ENCODE measurements around the gene ANKRD11. TPM values are rescaled to one million over a fixed set of nuclear protein-coding genes. Genes with fewer than 3 reads are reported as not detected.
"Not testable (repeated sequence)": the region's sequence is repeated elsewhere in the genome, so short reads cannot be mapped to it uniquely, and the experiment has no call there.

Gene ANKRD11
- total RNA-seq, 2 experiments from 2014 or later, result 184 to 235 TPM

- ATAC-seq; CTCF ChIA-PET; H3K27me3 Mint-ChIP-seq; H3K9me3 Mint-ChIP-seq (ENCODE audit: low read depth); H3K4me3 Mint-ChIP-seq; H3K27ac Mint-ChIP-seq; DNase-seq: not testable (repeated sequence)
- Mint-ChIP-seq H3K4me1 (peaks cover 54% of the 10 kb centered on the region), H3K36me3 (peaks cover 20% of the 10 kb centered on the region)
These were observed 27.7 kb downstream of the ANKRD11 start for GRCh38 chr16:89462639-89463038.

GRCh38 chr16:89461890-89462289 lies 28.5 kb downstream of the ANKRD11 start:
- Mint-ChIP-seq H3K36me3 (peaks cover 21% of the 10 kb centered on the region), H3K4me1 (peaks cover 51% of the 10 kb centered on the region)
- H3K27me3 Mint-ChIP-seq; DNase-seq; H3K27ac Mint-ChIP-seq; H3K4me3 Mint-ChIP-seq; ATAC-seq; CTCF ChIA-PET; H3K9me3 Mint-ChIP-seq (ENCODE audit: low read depth): not testable (repeated sequence)

GRCh38 chr16:89460556-89460955 lies 29.8 kb downstream of the ANKRD11 start:
- DNase-seq, result no peak
- peak overlapping the region; percentile 7 for H3K27ac Mint-ChIP-seq
- no peaks in the 10 kb centered on the region for H3K27me3 Mint-ChIP-seq
- peaks cover 19% of the 10 kb centered on the region for H3K36me3 Mint-ChIP-seq
- CTCF ChIA-PET, result interaction anchor here (1.3 to 1.6 kb wide), 2 partner anchors 16 to 125 kb away, joined by 3 read pairs; no protein-coding TSS in a partner anchor
- peaks cover 52% of the 10 kb centered on the region for H3K4me1 Mint-ChIP-seq
- H3K9me3 Mint-ChIP-seq (ENCODE audit: low read depth), result no peaks in the 10 kb centered on the region
- no peak for ATAC-seq
- no peak overlapping the region for H3K4me3 Mint-ChIP-seq

GRCh38 chr16:89458967-89459366 lies 31.4 kb downstream of the ANKRD11 start:
- no peak overlapping the region for H3K4me3 Mint-ChIP-seq
- peaks cover 52% of the 10 kb centered on the region for H3K4me1 Mint-ChIP-seq
- no peaks in the 10 kb centered on the region for H3K27me3 Mint-ChIP-seq
- H3K9me3 Mint-ChIP-seq (ENCODE audit: low read depth), result no peaks in the 10 kb centered on the region
- peaks cover 20% of the 10 kb centered on the region for H3K36me3 Mint-ChIP-seq
- CTCF ChIA-PET, result interaction anchor here (0.7 to 1.9 kb wide), 3 partner anchors 10 to 50 kb away, joined by 3 to 5 read pairs (median 3); no protein-coding TSS in a partner anchor
- peak overlapping the region; percentile 61 for H3K27ac Mint-ChIP-seq
- no peak for ATAC-seq
- no peak for DNase-seq

DNA sequence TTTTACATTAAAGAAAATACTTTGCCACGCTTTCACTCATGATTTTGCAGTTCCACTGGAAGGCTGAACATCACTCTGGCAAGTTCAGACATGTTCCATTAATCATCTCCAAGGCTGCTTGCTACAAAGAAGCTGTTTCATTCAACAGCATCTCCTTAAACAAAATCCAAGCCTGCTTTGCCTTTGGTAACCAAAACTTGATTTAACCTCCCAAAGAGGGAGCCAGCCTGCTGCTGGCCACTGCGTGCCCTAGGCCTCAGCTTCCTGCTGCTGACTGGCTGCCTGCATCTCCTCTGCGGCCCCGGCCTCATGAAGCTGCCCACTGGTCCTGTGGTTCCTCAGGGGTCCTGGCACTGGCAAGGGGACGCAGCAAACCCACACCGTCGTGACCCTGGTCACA lies 31.8 kb downstream of the ANKRD11 start:
- Mint-ChIP-seq H3K27ac (peak overlapping the region; percentile 61), H3K4me3 (no peak overlapping the region), H3K36me3 (peaks cover 22% of the 10 kb centered on the region), H3K9me3 (ENCODE audit: low read depth) (no peaks in the 10 kb centered on the region), H3K27me3 (no peaks in the 10 kb centered on the region), H3K4me1 (peaks cover 53% of the 10 kb centered on the region)
- no peak for ATAC-seq
- DNase-seq, result no peak
- CTCF ChIA-PET, result interaction anchor here (0.7 to 1.9 kb wide), 2 partner anchors 9 to 51 kb away, joined by 3 to 5 read pairs; no protein-coding TSS in a partner anchor

DNA sequence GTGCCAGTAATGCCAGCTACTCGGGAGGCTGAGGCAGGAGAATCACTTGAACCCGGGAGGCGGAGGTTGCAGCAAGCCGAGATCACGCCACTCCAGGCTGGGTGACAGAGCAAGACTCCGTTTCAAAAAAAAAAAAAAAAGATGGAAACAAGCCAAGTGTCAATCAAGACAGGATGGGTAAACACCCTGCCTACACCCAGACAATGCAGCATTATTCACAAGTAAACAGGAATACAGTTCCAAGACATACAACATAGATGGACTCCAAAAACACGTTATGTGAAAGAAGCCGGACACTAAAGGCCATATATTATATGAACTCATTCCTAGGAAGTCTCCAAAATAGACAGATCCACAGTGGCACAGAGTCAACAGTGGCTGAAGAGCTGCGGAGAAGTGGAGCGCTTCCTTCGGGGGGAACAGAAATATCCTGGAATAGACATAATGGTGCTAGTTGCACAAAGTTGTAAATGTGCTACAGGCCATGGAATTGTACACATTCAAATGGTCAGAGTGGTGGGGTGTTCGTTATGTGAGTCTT lies 33.9 kb downstream of the ANKRD11 start:
- peaks cover 20% of the 10 kb centered on the region for H3K36me3 Mint-ChIP-seq
- ATAC-seq, result no peak
- CTCF ChIA-PET, result interaction anchor here (0.7 kb wide), 1 partner anchor 19 kb away, joined by 4 read pairs; no protein-coding TSS in a partner anchor
- no peaks in the 10 kb centered on the region for H3K9me3 Mint-ChIP-seq (ENCODE audit: low read depth)
- DNase-seq, result no peak
- H3K27ac Mint-ChIP-seq, result no peak overlapping the region
- H3K4me1 Mint-ChIP-seq, result peaks cover 71% of the 10 kb centered on the region
- no peak overlapping the region for H3K4me3 Mint-ChIP-seq
- H3K27me3 Mint-ChIP-seq, result no peaks in the 10 kb centered on the region

DNA sequence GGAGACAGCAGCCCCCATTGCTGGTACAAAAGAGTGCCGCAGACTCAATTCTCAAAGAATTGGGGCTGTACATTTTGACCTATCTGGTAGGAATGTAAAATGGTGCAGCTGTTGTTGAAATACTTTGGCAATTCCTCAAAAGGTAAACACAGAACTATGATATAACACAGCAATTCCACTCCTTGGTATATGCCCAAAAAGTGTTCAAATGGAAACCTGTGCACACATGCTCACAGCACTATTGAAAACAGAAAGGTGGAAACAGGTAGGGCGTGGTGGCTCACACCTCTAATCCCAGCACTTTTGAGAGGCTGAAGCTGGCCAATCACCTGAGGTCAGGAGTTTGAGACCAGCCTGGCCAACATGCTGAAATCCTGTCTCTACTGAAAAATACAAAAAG lies 34.7 kb downstream of the ANKRD11 start:
- Mint-ChIP-seq H3K4me3 (no peak overlapping the region), H3K9me3 (ENCODE audit: low read depth) (no peaks in the 10 kb centered on the region), H3K27me3 (no peaks in the 10 kb centered on the region), H3K36me3 (peaks cover 20% of the 10 kb centered on the region), H3K27ac (peak overlapping the region; percentile 44), H3K4me1 (peaks cover 73% of the 10 kb centered on the region)
- CTCF ChIA-PET, result interaction anchor here (0.6 to 1.3 kb wide), 6 partner anchors 9 to 30 kb away, joined by 3 to 4 read pairs (median 3); no protein-coding TSS in a partner anchor
- DNase-seq (no peak), ATAC-seq (no peak)

GRCh38 chr16:89455178-89455577 lies 35.2 kb downstream of the ANKRD11 start:
- peak; percentile 56 for DNase-seq
- no peaks in the 10 kb centered on the region for H3K27me3 Mint-ChIP-seq
- no peaks in the 10 kb centered on the region for H3K9me3 Mint-ChIP-seq (ENCODE audit: low read depth)
- H3K4me3 Mint-ChIP-seq, result no peak overlapping the region
- CTCF ChIA-PET, result interaction anchor here (0.6 to 1.3 kb wide), 6 partner anchors 8 to 34 kb away, joined by 3 to 4 read pairs (median 3); no protein-coding TSS in a partner anchor
- H3K36me3 Mint-ChIP-seq, result peaks cover 17% of the 10 kb centered on the region
- H3K27ac Mint-ChIP-seq, result peak overlapping the region; percentile 44
- ATAC-seq, result peak; percentile 27
- peaks cover 75% of the 10 kb centered on the region for H3K4me1 Mint-ChIP-seq

- CTCF ChIA-PET, result interaction anchor here (1.1 to 1.3 kb wide), 5 partner anchors 8 to 34 kb away, joined by 3 to 4 read pairs (median 3); no protein-coding TSS in a partner anchor
These were observed 35.8 kb downstream of the ANKRD11 start for GRCh38 chr16:89454378-89455125.

DNA sequence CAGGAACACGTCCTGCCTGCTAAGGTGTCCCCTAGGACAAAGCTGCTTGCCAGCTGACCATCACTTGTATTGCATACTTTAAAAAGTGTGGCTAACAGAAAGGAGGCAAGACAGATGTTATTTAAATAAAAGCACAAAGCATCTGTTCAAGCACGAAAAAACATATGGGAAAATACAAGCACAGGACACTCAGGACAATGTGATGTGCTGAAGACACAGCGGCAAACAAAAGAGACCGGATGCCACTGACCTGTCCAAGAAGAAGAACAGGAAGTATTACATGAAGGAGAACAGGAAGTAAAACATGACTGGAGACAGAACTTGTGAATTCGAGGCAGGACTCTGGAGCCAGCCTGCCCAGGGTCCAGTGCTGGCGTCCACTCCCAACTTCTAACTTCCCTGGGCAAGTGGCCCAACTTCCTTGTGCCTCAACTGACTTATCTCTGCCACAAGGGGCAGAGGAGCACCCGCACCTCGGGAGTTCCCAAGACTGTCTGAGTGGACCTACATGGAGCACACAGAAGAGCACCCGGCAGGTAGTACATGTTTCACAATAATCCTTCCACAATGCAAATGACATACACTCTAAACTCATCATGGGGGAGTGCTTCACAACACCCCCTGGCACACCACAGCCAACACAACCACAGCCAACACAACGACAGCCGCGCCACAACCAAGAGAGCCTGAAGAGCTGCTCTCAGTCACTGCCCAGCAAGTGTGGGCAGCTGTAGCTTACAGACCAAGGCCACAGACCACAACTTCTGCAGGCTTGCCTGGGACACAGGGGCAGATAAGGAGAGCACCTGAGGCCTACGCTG lies 36.6 kb downstream of the ANKRD11 start:
- CTCF ChIA-PET, result interaction anchor here (1.1 kb wide), 1 partner anchor 9 kb away, joined by 3 read pairs; no protein-coding TSS in a partner anchor

More at GRCh38 chr16:89454378-89455125, 35.8 kb downstream of the ANKRD11 start:
- Mint-ChIP-seq H3K4me1 (peaks cover 80% of the 10 kb centered on the region), H3K36me3 (peaks cover 17% of the 10 kb centered on the region), H3K27ac (peak overlapping the region; percentile 78)
- H3K4me3 Mint-ChIP-seq; DNase-seq; H3K9me3 Mint-ChIP-seq (ENCODE audit: low read depth); ATAC-seq; H3K27me3 Mint-ChIP-seq: not testable (repeated sequence)

DNA sequence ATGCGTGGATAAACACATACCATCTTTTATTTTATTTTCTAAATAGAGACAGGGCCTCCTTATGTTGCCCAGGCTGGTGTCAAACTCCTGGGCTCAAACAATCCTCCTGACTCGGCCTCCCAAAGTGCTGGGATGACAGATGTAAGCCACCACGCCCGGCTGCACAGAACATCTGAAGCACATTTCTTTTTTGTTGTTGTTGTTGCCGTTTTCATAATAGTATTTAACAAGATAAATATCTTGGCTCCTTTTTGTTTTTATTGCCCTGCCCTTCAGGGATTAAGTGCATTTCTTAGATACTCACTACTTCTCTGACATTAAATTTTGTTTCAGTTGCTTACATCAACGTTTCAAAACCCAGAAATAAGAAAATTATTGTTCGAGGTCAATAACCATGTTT lies 37.4 kb downstream of the ANKRD11 start:
- peaks cover 80% of the 10 kb centered on the region for H3K4me1 Mint-ChIP-seq
- DNase-seq, result no peak
- no peaks in the 10 kb centered on the region for H3K27me3 Mint-ChIP-seq
- H3K9me3 Mint-ChIP-seq (ENCODE audit: low read depth), result no peaks in the 10 kb centered on the region
- H3K36me3 Mint-ChIP-seq, result peaks cover 12% of the 10 kb centered on the region
- CTCF ChIA-PET, result no interaction called here
- H3K4me3 Mint-ChIP-seq, result no peak overlapping the region
- no peak for ATAC-seq
- H3K27ac Mint-ChIP-seq, result no peak overlapping the region

More for the DNA sequence above, 36.6 kb downstream of the ANKRD11 start:
- ATAC-seq (peak; percentile 35), DNase-seq (peak; percentile 66)
- Mint-ChIP-seq H3K4me1 (peaks cover 78% of the 10 kb centered on the region), H3K36me3 (peaks cover 14% of the 10 kb centered on the region), H3K27ac (peak overlapping the region; percentile 78), H3K9me3 (ENCODE audit: low read depth) (no peaks in the 10 kb centered on the region), H3K4me3 (peak overlapping the region; percentile 10), H3K27me3 (no peaks in the 10 kb centered on the region)

DNA sequence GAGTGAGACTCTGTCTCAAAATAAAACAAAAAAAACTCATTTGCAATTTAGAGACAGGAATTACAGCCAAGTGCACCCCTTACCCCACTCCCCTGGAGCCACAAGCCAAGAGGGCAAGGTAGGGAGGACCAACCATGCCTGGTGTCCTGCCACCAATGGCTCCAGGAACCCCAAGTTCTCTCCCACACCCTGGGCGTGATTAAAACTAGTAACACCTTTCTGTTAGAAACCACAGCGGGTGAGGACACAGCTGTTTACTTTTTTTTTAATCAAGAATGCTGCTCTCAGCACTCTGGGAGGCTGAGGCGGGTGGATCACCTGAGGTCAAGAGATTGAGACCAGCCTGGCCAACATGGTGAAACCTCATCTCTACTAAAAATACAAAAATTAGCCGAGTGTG lies 38.1 kb downstream of the ANKRD11 start:
- DNase-seq, result peak; percentile 50
- CTCF ChIA-PET, result no interaction called here
- no peak overlapping the region for H3K27ac Mint-ChIP-seq
- ATAC-seq, result peak; percentile 50
- no peaks in the 10 kb centered on the region for H3K9me3 Mint-ChIP-seq (ENCODE audit: low read depth)
- H3K27me3 Mint-ChIP-seq, result no peaks in the 10 kb centered on the region
- no peak overlapping the region for H3K4me3 Mint-ChIP-seq
- peaks cover 8% of the 10 kb centered on the region for H3K36me3 Mint-ChIP-seq
- peaks cover 81% of the 10 kb centered on the region for H3K4me1 Mint-ChIP-seq

GRCh38 chr16:89450537-89450936 lies 39.8 kb downstream of the ANKRD11 start:
- Mint-ChIP-seq H3K27me3 (no peaks in the 10 kb centered on the region), H3K4me3 (no peak overlapping the region), H3K4me1 (peaks cover 85% of the 10 kb centered on the region), H3K27ac (peak overlapping the region; percentile 21), H3K36me3 (peaks cover 5% of the 10 kb centered on the region), H3K9me3 (ENCODE audit: low read depth) (no peaks in the 10 kb centered on the region)
- CTCF ChIA-PET, result no interaction called here
- no peak for ATAC-seq
- DNase-seq, result no peak
